Measurements from ENCODE around the gene TTN. TPM values are rescaled to one million over a fixed set of nuclear protein-coding genes. Genes with fewer than 3 reads are reported as not detected.

TTN gene
- total and polyA plus RNA-seq, 9 donors = 0.17 to 12.9 (median 1.2) TPM

DNA sequence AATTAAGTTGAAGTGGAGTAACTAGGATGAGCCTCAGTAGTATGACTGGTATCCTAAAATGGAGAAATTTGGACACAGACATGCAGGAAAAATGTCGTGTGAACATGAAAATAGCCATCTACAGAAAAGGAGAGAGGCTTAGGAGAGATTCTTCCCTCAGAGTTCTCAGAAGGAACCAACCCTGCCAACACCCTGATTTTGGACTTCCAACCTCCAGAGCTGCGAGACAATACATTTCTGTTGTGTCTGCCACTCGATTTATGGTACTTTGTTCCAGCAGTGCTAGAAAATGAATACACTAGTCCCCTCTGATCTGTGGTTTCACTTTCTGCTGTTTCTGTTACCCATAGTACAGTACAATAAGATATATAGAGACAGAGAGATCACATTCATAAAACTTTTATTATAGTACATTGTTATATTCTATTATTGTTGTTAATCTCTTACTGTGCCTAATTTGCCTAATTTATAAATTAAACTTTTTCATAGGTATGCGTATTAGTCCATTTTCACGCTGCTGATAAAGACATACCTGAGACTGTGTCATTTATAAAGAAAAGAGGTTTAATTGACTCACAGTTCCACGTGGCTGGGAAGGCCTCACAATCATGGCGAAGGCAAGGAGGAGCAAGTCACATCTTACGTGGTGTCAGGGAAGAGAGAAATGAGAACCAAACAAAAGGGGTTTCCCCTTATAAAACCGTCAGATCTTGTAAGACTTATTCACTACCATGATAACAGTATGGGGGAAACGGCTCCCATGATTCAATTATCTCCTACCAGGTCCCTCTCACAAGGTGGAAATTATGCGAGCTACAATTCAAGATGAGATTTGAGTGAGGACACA, 285.7 kb downstream of the TTN start:
- H3K27ac ChIP-seq = no peak overlapping the region
- intact Hi-C loops (cut with DNase I) = loop anchor here in 1 of 4 donors (2.0 kb wide), 1 partner anchor 71 kb away; the partner anchor contains the start of genes PJVK and PRKRA
- 91 to 94% (median 92%) methylated on average over 11 of the region's 11 CpGs for WGBS, 3 donors
- no peaks in the 10 kb centered on the region for H3K36me3 ChIP-seq
- no peaks in the 10 kb centered on the region for H3K9me3 ChIP-seq
- no peak overlapping the region for H3K4me3 ChIP-seq
- DNase-seq = no peak
- TF ChIP-seq, protein P1, sequence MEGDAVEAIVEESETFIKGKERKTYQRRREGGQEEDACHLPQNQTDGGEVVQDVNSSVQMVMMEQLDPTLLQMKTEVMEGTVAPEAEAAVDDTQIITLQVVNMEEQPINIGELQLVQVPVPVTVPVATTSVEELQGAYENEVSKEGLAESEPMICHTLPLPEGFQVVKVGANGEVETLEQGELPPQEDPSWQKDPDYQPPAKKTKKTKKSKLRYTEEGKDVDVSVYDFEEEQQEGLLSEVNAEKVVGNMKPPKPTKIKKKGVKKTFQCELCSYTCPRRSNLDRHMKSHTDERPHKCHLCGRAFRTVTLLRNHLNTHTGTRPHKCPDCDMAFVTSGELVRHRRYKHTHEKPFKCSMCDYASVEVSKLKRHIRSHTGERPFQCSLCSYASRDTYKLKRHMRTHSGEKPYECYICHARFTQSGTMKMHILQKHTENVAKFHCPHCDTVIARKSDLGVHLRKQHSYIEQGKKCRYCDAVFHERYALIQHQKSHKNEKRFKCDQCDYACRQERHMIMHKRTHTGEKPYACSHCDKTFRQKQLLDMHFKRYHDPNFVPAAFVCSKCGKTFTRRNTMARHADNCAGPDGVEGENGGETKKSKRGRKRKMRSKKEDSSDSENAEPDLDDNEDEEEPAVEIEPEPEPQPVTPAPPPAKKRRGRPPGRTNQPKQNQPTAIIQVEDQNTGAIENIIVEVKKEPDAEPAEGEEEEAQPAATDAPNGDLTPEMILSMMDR (IDR thresholded peaks at IDR 0.05) = no peak
- no peak for TF ChIP-seq POLR2A (IDR thresholded peaks at IDR 0.05)
- H3K4me1 ChIP-seq (ENCODE audit: insufficient read depth) = peaks cover 1% of the 10 kb centered on the region
- H3K27me3 ChIP-seq = no peaks in the 10 kb centered on the region

DNA sequence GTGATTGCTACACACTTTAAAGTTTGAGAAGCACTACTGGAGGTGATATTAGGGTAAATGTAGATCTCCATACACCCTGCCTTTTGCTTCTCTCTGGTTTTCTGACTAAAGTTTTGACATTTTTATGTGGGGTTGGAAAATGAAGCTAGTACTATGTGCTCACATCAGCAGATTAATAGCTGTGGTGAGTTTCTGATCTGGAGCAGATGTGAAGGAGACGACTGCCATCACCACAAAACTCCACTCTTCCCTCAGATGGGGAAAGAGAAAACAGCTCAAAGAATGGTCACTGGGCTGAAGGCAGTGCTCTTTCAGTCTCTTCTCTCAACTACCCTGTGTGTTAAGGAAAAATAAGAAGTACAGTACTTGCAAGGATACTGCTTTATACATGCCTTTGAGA, 289.7 kb downstream of the TTN start:
- intact Hi-C loops (cut with DNase I) = no loop called here
- Histone ChIP-seq H3K4me1 (ENCODE audit: insufficient read depth) (no peaks in the 10 kb centered on the region), H3K9me3 (no peaks in the 10 kb centered on the region), H3K27ac (no peak overlapping the region), H3K36me3 (no peaks in the 10 kb centered on the region), H3K4me3 (no peak overlapping the region), H3K27me3 (no peaks in the 10 kb centered on the region)
- DNase-seq = no peak
- TF ChIP-seq POLR2A (IDR thresholded peaks at IDR 0.05) (no peak), EP300 (IDR thresholded peaks at IDR 0.05) (no peak)
- TF ChIP-seq, protein P1 (IDR thresholded peaks at IDR 0.05) = no peak
- 67 to 89% (median 76%) methylated on average over 1 of the region's 1 CpG for whole genome bisulfite sequencing, 3 donors

DNA sequence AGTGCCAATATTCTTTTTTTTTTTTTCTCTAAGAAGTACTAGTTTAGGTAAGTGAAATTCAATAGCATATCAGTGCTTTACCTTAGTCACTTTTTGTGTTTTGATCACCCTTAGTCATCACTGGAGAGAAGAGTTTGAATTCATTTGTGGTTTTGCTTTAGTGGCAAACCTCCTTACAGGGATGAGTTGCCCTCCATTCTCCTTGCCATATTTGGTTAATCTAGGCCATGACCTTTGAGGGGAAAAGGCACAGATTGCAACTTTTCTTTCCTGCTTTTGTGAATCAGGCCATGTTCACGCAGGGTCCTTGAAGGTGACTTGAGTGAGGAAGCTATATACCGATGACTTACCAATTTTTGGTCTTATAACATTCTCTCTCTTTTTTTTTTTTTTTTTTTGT, 292.6 kb downstream of the TTN start:
- no peaks in the 10 kb centered on the region for H3K36me3 ChIP-seq
- TF ChIP-seq, protein P1 (IDR thresholded peaks at IDR 0.05) = no peak
- TF ChIP-seq EP300 (IDR thresholded peaks at IDR 0.05) (no peak), POLR2A (IDR thresholded peaks at IDR 0.05) (no peak)
- intact Hi-C loops (cut with DNase I) = no loop called here

DNA sequence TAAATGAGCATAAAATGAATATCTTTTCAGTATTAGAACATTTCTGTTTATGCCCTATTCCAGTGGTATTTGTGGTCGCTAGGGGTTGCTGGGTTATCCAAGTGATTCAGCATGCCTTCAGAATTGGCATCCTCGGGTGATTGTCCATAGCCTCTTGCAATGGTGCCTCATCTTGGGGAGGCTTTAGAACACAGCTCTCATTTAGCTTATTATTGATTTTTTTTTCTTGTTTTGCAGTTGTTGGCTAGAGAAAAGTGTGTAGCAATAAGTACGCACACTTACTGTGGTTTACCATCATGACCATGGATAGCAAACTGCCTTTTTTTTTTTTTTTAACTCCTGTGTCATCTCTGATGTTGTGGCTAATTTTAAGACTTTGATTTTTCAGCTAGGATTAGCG, 293.3 kb downstream of the TTN start:
- Histone ChIP-seq H3K4me3 (no peak overlapping the region), H3K27me3 (no peaks in the 10 kb centered on the region), H3K4me1 (ENCODE audit: insufficient read depth) (no peaks in the 10 kb centered on the region), H3K36me3 (no peaks in the 10 kb centered on the region), H3K27ac (no peak overlapping the region), H3K9me3 (no peaks in the 10 kb centered on the region)
- 94 to 99% (median 97%) methylated on average over 4 of the region's 4 CpGs for WGBS, 3 donors
- DNase-seq = no peak
- intact Hi-C loops (cut with DNase I) = no loop called here
- TF ChIP-seq, protein P1 (IDR thresholded peaks at IDR 0.05) = no peak
- TF ChIP-seq POLR2A (IDR thresholded peaks at IDR 0.05) = no peak
- TF ChIP-seq EP300 (IDR thresholded peaks at IDR 0.05) = no peak

More for the DNA sequence above, 292.6 kb downstream of the TTN start:
- Histone ChIP-seq H3K27ac (no peak overlapping the region), H3K9me3 (no peaks in the 10 kb centered on the region), H3K4me3 (no peak overlapping the region), H3K27me3 (no peaks in the 10 kb centered on the region), H3K4me1 (ENCODE audit: insufficient read depth) (no peaks in the 10 kb centered on the region)
- DNase-seq = no peak
- WGBS, 3 donors = 93 to 98% (median 97%) methylated on average over 2 of the region's 2 CpGs

Measured in ovary (tissue), 9 donors.